Lung (tissue), 12 donors: Measurements from ENCODE around the gene VAT1L. TPM values are rescaled to one million over a fixed set of nuclear protein-coding genes. Genes with fewer than 3 reads are reported as not detected.

Experiments used
- ATAC-seq: fragments of 200-7000 bp; cut with Tn5 transposase; one replicate; pipeline ENCODE4 v1.9.1; 2020; ENCODE audit warnings: moderate number of reproducible peaks; ENCODE audit not compliant: insufficient read depth, low FRiP score
- DNase-seq, 3 donors: peaks; one replicate each; pipeline ENCODE4 v3.0.0-alpha.2; 2013 to 2017
- H3K27ac ChIP-seq, 2 donors: one replicate each; pipeline ENCODE4 v1.5.1; 2013; ENCODE audit warnings: mild to moderate bottlenecking in 2 of 2, moderate library complexity in 2 of 2, control low read depth in 1 of 2, inconsistent platforms in 1 of 2, low read depth in 1 of 2, low read length in 1 of 2
- H3K27me3 ChIP-seq, 3 donors: one replicate each; pipeline ENCODE4 v1.5.1; 2013; ENCODE audit warnings: low read length in 2 of 3; ENCODE audit not compliant: control insufficient read depth in 3 of 3, insufficient read depth in 3 of 3
- H3K36me3 ChIP-seq, 4 donors: one replicate each; pipeline ENCODE4 v1.5.1; 2013; ENCODE audit warnings: low read length in 4 of 4, mild to moderate bottlenecking in 1 of 4, moderate library complexity in 1 of 4; ENCODE audit not compliant: control insufficient read depth in 4 of 4, insufficient read depth in 4 of 4
- H3K4me1 ChIP-seq, 5 donors: one replicate each; pipeline ENCODE4 v1.5.1; 2013; ENCODE audit warnings: low read length in 5 of 5, mild to moderate bottlenecking in 2 of 5, moderate library complexity in 1 of 5; ENCODE audit not compliant: control insufficient read depth in 5 of 5, insufficient read depth in 5 of 5
- H3K4me3 ChIP-seq: one replicate; pipeline ENCODE4 v1.5.1; 2013; ENCODE audit warnings: mild to moderate bottlenecking, control low read depth, moderate library complexity
- H3K9ac ChIP-seq, 2 donors: one replicate each; pipeline ENCODE4 v1.5.1; 2013; ENCODE audit warnings: low read length in 2 of 2, control low read depth in 1 of 2; ENCODE audit not compliant: insufficient read depth in 1 of 2
- H3K9me3 ChIP-seq, 4 donors: one replicate each; pipeline ENCODE4 v1.5.1; 2013; ENCODE audit warnings: low read length in 3 of 4, mild to moderate bottlenecking in 1 of 4, moderate library complexity in 1 of 4; ENCODE audit not compliant: control insufficient read depth in 4 of 4, insufficient read depth in 3 of 4
- CTCF ChIP-seq: IDR thresholded peaks from 2 replicates; pipeline ENCODE4 v1.5.1; 2012; ENCODE audit warnings: mild to moderate bottlenecking; ENCODE audit errors: control extremely low read depth, extremely low read depth
- WGBS, 2 donors: extraction: QIAGEN DNeasy Blood & Tissue Kit; methylation state at CpG; one replicate each; pipeline ENCODE4 v1.1.7; 2013; 5-methylcytosine and 5-hydroxymethylcytosine counted together
- polyA plus RNA-seq, 2 donors: library from polyadenylated mRNA; stranded (reverse); fragments of 200-250 nt; gene quantifications; one replicate each; pipeline ENCODE4 v1.2.1, GENCODE V29; 2013
- total RNA-seq, 2 donors: library from RNA; depleted of rRNA in 1 of 2; stranded (reverse); fragments of >200 nt in 1 of 2; gene quantifications; one replicate each; pipeline ENCODE4 v1.2.1, GENCODE V29; 2014 to 2021
- donor health status: control.
- donor health status: control.
- donor health status: Bipolar disorder and iron deficiency.
- donor health status: healthy.
- donor health status: DM: yes; HTN: yes; CAD: no.

Gene VAT1L
- total and polyA plus RNA-seq, 4 donors, result 0.14 to 3.3 (median 0.26) TPM

- no peaks in the 10 kb centered on the region for H3K36me3 ChIP-seq
- no peaks in the 10 kb centered on the region for H3K4me1 ChIP-seq
- DNase-seq (no peak), ATAC-seq (no peak)
- H3K27me3 ChIP-seq, result no peaks in the 10 kb centered on the region
- H3K27ac ChIP-seq, result no peak overlapping the region
- 68 to 88% methylated on average over 2 of the region's 2 CpGs for WGBS, 2 donors
- no peak overlapping the region for H3K9ac ChIP-seq
- H3K9me3 ChIP-seq, result peaks cover 0 to 4% (median 0%) of the 10 kb centered on the region in 4 donors
- TF ChIP-seq CTCF, result no peak
- no peak overlapping the region for H3K4me3 ChIP-seq
These were observed 93.1 kb downstream of the VAT1L start for GRCh38 chr16:77881355-77882030.

- H3K4me1 ChIP-seq, result no peaks in the 10 kb centered on the region
- peaks cover 0 to 4% (median 0%) of the 10 kb centered on the region in 4 donors for H3K9me3 ChIP-seq
- H3K27ac ChIP-seq, result no peak overlapping the region
- no peaks in the 10 kb centered on the region for H3K36me3 ChIP-seq
- 74 to 88% methylated on average over 1 of the region's 1 CpG for WGBS, 2 donors
- no peak overlapping the region for H3K4me3 ChIP-seq
- H3K9ac ChIP-seq, result no peak overlapping the region
- no peak for TF ChIP-seq CTCF
- ATAC-seq, result no peak
- H3K27me3 ChIP-seq, result no peaks in the 10 kb centered on the region
- DNase-seq, result no peak
These were observed 94.0 kb downstream of the VAT1L start for GRCh38 chr16:77882358-77882757.

GRCh38 chr16:77885571-77886295 is 97.4 kb downstream of the VAT1L start:
- no peak for TF ChIP-seq CTCF
- H3K9me3 ChIP-seq, result peaks cover 0 to 4% (median 0%) of the 10 kb centered on the region in 4 donors
- no peaks in the 10 kb centered on the region for H3K27me3 ChIP-seq
- no peak overlapping the region for H3K9ac ChIP-seq
- ATAC-seq (no peak), DNase-seq (peak in 2 of 3 donors; percentile 69 to 79)
- WGBS, 2 donors, result 65 to 83% methylated on average over 6 of the region's 6 CpGs
- no peak overlapping the region for H3K27ac ChIP-seq
- peaks cover 0 to 11% (median 2%) of the 10 kb centered on the region in 5 donors for H3K4me1 ChIP-seq
- H3K36me3 ChIP-seq, result no peaks in the 10 kb centered on the region
- H3K4me3 ChIP-seq, result no peak overlapping the region
